Measurements from ENCODE around the gene SLC25A25.
"Not testable (repeated sequence)": the region's sequence is repeated elsewhere in the genome, so short reads cannot be mapped to it uniquely, and the experiment has no call there.

The SLC25A25 gene

DNA sequence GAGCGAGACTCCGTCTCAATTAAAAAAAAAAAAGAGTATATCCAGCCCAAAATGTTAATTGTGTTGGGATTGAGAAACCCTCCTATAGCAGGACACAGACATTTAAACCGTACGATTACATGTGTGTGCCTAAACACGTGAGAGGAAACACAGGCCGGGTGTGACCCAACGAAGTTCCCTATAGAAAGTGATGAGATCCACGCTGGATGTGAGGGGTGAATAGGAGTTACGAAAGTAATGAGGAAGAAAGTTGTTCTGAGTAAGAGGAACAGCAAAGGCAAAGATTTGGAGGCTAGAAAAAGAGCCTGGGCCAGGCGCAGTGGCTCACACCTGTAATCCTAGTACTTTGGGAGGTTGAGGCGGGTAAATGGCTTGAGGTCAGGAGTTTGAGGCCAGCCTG lies 14.5 kb upstream of the SLC25A25 start:
- no peak for DNase-seq

DNA sequence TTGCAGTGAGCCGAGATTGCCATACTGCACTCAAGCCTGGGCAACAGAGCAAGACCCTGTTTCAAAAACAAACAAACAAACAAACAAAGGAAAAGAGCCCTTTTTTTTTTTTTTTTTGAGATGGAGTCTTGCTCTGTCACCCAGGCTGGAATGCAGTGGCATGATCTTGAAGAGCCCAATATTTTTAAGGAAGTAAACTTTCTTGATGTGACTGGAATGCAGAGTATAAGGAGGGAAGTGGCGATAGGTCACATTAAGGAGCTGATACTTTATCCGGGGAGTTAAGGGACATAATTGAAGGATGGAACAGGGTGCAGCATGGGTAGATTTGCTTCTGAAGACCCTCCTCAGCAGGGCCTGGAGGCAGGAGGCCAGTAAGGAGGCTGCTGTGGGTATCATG lies 13.9 kb upstream of the SLC25A25 start:
- no peak for DNase-seq

DNA sequence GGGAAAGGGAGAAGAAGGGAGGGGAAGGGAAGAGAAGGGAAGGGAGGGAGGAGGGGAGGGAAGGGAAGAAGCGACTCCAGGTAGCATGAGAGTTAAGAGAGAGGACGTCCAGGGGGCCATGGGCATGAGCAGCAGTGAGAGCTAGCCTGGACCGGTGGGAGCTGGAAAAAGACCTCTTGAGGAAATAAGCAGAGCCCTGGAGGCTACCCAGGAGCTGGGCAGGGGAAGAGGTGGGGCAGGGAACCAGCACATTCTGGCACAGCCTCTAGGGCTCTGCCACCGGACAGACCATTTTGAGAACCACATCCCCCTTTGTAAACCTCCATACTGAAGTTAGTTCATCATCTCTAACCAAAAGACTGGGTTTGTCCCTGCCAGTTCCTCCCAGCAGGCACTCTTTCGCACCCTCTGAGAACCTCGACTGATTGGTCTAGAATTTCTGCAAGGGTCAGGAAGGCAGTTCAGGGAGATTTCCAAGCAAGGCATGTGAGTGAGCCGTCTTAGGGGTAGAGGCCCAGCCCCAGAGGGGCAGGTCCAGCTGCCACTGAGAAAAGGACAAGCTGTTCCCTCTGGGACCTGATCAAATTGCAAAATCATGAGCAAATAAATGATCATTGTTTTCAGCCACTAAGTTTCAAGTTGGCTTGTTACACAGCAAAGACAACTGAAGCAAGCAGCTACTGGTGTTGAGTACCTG lies 12.5 kb upstream of the SLC25A25 start:
- DNase-seq, result no peak

DNA sequence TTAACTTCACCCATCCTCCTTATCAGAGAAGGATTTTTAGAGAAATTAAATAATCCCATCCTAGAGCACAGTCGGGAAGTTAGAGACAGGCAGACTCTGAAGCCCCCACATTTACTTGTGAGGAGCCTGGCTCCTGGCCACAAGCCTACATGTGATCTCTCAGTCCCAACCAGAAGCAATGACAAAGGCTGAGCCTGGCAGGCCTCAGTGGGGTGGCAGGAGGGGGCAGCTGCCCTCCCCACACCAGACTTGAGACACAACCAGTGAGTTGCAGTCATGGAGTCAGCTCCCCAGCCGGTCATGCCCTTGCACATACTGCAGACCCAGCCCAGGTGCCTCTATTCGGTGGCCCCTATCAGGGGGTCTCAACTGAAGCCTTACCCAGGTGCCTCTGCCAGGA lies 11.9 kb upstream of the SLC25A25 start:
- no peak for DNase-seq

DNA sequence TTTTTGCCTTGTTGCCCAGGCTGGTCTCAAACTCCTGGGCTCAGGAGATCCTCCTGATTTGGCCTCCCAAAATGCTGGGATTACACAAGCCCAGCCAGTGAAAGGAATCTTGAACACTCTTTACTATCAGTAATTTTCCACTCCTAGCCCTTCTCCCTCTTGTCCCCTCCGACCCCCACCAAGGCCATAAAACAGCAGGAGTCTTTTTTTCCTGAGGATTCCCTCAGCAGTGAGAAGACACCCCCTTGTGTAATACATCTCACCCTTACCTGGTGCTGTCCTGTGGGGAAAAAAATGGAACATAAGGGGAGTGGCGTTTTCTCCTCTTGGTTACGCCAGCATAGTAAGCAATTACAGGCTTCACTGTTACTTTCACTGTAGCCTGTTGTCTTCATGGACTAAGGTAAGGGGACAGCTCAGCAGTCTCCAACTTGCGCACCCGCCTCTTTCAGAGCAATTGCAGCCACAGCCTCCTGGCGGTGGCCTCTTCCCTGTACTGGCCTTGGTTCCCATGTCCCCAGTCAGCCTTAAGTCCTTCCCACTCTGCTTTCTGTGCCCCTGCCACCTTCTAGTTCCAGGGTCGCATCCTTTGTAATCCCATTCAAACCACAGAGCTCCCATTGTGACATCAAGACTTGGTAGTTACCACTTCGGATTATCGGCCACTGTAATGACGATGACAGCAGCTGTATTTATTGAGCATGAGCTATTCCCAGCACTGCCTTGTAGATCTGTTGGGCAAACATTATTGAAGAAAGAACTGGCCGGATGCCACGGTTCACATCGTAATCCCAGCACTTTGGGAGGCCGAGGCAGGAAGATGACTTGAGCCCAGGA lies 10.9 kb upstream of the SLC25A25 start:
- no peak for DNase-seq

DNA sequence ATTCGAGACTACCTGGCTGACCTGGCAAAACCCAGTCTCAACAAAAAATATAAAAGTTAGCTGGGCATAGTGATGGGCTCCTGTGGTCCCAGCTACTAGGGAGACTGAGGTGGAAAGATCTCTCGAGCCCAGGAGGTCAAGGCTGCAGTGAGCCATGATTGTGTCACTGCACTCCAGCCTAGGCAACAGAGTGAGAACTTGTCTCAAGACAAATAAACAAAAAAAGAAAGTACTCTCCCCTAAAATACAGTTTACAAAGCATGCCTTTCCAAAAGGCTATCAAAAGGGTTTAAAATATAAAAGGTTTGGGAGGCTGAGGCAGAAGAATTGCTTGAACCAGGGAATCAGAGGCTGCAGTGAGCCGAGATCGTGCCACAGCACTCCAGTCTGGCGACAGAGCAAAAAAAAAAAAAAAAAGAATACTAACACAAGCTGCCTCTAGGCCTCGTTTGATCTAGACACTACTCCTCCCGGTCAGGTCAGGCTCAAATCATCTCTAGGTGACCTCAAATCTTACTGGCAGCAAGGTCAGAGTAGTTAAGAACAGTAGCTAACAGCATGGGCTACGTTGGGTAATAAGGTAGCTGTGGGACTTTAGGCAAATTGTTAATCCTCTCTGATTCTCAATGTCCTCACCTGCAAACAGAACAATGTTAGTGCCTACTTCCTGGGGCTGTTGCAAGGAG lies 10.2 kb upstream of the SLC25A25 start:
- no peak for DNase-seq

DNA sequence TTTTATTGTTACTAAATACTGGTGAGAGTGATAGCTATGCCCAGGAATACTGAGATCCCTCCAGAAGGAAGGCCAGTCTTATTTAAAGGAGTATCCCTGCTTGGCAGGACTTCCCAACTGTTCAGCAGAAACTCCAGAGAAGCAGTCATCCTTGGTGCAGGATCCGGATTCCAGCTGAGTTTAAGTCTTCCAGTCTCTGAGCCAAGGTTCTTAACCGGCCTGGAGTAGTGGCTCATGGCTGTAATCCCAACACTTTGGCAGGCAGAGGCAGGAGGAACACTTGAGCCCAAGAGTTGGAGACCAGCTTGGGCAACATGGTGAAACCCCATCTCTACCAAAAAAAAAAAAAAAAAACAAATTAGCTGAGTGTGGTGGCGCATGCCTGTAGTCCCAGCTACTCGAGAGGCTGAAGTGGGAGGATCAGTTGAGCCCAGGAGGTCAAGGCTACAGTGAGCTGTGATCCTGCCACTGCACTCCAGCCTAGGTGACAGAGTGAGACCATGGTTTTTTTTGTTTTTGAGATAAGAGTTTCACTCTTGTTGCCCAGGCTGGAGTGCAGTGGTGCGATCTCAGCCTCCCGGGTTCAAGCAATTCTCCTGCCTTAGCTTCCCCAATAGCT lies 8.6 kb upstream of the SLC25A25 start:
- no peak for DNase-seq

DNA sequence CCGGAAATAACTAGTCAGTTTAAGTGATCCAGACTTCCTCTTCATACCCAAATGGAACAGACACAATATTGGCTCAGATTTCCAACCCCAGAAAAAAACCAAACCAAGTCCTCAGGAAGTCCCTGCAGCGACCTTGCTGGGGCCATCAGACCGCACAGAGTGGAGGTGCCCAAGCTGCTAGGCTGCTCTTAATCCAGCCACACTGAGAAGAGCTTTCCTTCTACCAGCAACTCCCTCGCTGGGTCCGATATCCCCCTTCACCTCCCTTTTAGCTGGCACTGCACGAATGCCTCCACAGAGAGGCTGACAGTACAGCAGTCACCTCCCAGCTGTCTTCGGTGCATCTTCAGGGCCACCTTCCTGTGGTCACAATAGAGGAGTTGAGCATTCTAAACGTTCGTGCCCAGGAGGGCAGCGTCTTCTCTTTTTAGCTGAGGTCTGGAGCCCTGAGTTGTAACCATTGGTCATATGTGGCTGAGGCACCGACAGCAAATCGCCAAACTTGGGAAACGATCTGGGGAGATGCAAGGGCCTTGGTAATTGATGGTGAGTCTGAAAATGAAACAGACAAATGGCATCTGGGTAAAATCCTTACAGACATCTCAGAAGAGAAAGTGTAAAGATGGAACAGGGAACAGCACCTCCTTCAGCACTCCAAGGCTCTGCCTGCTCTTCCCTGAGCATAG lies 6.6 kb upstream of the SLC25A25 start:
- no peak for DNase-seq

DNA sequence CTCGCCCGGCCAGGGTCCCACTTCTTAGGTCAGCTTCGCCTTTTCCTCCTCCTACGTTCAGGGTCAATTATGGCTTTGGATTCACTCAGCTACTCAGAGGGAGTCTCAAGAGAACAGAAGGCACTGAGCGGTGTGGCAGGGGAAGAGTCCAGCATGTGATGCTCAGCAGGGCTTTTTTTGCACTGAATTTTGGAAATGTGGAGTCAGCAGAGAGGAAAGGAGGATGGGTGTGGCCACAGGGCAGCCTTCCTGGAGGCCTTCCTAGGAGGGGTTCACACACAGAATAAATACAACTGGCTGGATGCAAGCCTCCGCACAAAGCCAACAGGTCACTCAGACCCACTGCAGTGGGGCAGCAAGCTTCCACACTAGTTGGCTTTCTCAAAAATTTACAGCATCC lies 5.8 kb upstream of the SLC25A25 start:
- no peak for DNase-seq

DNA sequence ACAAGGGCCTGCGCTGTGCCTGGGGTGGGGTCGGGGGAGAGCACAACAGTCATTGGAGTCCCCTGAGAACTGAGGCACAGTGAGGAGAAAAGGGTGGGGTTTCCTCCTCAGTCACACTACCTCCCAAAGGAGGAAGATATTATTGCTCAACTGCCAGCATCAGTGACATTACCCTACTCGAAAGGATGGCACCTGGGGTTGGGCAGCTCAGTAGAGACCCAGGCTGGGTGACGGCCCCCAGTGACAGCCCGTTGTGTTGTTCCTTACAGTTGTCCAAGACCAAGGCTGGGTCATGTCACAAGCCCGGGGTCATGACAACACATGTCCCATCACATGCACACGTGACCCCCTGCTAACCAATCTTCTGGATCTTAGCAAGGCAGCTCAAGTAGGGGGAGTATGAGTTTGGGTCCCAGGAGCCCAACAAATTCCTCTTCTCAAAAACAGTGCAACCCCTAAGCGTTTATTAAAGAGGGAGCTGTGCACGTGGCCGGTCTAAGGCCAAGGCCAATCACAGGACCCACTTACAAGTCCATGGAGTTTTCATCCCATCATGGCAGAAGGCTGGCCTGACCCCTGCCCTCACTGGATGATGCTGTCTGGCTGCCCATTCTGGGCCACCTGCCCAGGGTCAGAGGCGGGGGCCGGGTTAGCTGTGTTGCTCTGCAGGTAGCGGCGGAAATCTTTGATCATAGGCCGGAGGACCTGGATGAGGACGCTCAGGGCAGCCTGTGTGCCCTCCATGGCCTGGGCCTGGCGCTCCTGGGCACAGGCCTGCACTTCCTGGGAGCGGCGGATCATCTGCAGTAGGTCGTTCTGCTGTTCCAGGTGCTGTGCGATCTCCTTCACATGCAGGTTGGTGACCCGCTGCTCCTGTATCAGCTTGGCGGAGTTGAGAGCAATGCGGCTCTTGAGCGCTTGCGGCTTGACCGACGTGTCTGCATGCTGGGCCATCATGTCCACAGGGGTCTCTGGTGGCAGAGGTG lies 4.9 kb upstream of the SLC25A25 start:
- DNase-seq, result no peak

DNA sequence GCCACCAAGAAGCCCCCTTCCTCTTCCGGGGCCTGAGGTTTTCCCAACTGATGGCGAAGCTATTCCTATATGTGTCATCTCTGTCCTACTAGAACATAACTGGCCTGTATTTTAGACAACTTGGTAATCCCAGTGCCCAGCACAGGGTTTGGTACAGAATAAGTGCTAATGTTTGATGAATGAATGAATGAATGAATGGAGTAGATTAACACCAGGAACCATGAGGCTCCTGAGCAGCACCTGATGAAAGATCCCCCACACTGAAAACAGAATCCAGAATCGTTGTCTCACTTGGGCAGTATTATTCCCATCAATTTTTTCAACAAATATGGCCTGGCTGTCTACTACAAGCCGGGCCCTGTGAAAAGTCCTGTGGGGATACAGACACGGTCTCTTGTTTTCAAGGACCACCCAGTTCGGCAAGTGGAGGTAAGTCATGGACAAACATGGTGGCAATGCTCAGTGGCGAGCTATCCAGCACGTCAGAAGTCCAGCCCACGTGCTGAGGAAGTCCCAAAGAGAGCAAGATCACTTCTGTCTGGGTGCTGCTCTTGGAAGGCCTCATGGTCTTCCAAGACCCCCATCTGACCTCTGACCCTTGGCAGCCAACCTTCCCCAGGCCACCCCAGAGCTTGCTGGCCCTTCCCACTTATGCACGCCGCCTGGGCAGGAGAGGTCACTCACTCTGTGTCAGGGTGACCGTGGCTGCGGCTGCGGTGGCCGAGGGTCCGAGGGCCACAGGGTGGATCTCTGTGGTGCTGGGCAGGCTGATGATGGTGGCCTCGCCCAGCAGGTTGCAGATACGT lies 1.9 kb upstream of the SLC25A25 start:
- DNase-seq, result no peak

DNA sequence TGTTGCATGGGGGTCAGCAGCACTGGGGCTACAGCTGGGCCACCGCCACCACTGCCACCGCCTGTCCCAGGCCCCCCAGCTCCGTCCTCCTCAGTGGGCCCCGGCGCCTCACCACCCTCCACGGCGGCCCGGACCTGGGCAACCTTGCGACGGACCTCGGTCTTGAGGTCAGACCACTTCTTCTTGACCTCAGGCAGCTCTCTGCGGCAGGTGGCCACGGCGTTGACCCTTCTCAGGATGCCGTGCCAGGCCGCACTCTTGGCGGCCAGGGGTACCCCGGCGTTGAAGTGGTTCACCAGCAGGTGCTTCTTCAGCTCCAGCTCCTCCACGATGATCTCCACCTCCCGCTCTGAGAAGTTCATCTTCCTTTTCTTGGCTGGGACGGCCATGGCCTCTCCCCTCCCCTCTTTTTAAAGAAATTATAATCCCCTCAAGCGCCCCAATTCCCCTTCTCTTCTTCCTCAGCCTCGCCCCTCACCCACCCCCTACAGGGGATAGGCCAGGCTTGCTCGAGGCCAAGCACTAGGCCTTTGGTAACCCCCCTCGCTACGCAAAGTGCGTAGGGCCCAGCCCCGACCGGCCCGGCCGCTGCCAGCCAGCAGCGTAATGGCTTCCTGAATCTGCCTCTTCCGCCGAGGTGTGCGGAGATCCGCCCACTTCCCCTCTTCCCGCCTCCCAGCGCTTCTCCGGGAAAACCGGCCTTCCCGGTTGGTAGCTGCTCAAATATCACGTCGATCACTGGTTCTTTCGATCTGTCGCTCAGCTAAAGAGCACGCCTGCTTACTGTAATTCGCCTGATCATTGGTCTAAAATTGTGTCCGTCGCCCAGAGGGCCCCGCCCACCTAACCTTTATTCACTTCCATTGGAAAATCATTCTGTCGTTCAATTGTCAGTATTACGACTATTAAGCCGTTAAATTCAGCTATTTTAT lies 1.1 kb upstream of the SLC25A25 start, which contains the start of gene NAIF1:
TSS of gene NAIF1 (minus strand) at position 608 of the 932 bp plus-strand sequence. CDS start at position 389, 219 bp downstream.
- DNase-seq, result peak; percentile 96

DNA sequence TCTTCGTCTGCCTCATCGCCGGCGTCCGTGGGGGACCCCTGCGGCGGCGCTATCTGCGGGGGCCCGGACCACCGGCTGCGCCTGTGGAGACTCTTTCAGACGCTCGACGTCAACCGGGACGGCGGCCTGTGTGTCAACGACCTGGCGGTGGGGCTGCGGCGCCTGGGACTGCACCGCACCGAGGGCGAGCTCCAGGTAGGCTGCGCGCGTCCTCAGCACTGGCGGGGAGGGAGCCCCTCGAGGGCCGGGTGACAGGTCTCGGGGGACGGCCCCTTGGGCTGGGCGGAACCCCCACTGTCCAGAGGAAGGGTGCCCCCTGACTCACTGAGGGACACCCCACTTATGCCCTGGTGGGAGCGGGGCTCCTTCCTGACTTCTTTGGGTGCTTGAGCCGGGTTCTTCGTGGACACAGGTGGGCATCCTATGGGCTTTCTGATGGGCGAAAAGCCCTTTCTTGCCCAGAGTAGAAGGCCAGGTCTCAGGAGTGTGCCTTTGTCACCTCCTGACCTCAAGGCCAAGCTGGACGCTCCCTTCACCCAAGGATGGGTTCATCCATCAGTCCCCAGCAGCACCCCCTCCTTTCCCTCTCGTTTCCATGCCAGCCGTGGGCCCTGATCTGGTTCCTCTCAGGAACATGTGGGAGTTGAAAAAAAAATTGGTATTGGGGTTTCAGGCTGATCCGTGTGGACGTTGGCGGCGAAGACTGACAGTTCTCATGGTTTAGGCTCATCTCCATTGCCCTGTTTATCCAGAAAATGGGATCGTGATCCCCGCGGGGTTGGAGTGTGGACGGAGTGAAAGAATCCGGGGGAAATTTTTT lies 564 bp downstream of the SLC25A25 start:
- DNase-seq, result peak; percentile 48

DNA sequence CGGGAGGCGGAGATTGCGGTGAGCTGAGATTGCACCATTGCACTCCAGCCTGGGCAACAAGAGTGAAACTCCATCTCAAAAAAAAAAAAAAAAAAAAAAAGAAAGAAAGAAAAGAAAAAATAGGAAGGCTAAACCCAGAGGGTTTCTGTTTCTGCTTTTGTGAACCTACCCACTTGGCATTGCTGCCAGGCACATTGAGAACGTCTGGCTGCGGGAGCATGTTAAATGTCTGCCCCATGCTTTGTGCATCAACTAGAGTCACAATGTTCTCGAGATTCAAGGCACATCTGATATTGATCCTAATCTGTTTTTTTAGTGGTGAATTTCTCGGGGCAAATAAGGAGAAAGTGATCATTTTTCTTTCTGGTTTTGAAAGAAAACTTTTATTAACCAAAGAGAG lies 2.8 kb downstream of the SLC25A25 start:
- no peak for DNase-seq

DNA sequence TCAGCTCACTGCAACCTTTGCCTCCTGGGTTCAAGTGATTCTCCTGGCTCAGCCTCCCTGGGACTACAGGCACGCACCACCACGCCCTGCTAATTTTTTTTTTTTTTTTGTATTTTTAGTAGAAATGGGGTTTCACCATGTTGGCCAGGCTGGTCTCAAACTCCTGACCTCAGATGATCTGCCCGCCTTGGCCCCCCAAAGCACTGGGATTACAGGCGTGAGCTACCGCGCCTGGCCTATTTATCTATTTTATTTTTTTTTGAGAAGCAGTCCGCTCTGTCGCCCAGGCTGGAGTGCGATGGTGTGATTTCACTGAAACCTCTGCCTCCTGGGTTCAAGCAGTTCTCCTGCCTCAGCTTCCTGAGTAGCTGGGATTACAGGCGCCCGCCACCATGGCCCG lies 3.4 kb downstream of the SLC25A25 start:
- DNase-seq, result not testable (repeated sequence)

DNA sequence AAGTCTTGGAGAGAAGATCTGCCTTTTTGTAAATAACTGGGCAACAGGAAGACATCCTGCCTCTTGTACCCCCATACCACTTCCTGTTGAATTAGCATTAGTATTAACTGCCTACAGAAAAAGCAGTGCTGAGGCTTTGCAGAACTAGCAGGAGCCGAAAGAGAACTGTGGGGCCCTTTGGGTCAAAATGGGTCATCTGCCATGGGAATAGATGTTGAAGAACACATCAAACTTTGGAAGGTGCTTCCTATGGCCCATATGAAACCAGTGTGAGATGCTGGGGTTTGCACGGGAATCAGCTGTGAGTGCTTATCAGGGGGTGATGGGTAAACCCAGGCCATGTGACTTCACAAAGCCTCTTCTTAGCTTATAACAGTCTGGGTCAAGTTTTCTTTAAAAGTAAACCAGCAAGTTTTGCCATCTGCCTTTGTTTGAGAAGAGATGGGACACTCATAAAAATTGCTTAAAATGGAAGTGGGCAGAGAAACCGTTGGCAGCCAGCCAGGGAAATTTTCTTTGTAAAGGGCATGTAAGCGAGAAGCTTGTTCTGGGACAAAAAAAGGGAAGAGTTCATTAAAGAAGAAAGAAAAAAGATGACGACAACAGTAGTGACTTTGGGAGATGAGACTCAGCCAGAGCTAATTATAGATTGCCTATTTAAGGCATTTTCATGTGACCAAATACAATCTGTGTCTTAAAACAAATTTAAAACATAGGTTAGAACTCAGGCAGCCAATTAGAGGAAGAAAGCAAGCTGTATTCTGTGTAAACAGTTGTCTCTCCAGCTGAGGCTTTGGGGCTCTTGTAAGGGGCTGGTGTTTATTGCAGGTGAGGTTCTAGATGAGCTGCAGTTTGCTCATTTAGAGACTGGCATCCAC lies 4.4 kb downstream of the SLC25A25 start:
- DNase-seq, result peak; percentile 70

DNA sequence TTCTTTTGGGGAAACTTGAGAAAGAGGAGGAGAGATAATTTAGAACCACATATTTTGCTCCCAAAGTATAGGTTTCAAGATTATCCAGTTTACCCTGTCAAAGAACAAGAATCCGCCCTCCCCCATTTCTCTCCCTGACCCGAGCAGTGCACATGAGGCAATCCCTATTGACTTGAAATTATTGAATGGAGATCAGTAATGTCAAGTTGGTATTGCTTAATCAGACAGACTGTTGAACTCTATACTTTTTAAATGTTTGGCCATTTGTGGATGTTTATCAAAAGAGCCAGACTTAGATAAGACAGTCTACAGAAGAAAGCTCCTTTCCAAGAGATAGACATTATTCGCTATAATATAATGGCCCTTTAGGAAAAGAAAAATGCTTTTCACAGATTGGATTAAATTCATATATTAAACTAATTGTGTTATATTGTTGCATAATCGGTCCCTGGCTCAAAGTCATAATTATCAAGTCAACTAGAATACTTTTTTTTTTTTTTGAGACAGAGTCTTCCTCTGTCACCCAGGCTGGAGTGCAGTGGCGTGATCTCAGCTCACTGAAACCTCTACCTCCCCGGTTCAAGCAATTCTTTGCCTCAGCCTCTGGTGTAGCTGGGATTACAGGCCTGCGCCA lies 5.3 kb downstream of the SLC25A25 start:
- DNase-seq, result no peak

All from stimulated activated CD4-positive, alpha-beta T cell treated with anti-CD3 and anti-CD28 coated beads, Interleukin-15, amount 100 ng/mL, for 24 hours (primary cell).